ENCODE results near the gene APOH.

- TF ChIP-seq TEAD4 (IDR thresholded peaks at IDR 0.05; ENCODE audit: low read length): no peak
- no peak for TF ChIP-seq TEAD4 (CRISPR knock-in tag; IDR thresholded peaks at IDR 0.05; ENCODE audit: borderline replicate concordance)
- no peak for TF ChIP-seq RAD21 (CRISPR knock-in tag; conservative IDR thresholded peaks at IDR 0.05 in 1 of 2, IDR thresholded peaks at IDR 0.05 in 1 of 2)
Measured at GRCh38 chr17:66183529-66183928, 45.7 kb downstream of the APOH start.

All from K562 (cell line).